Measurements from ENCODE around the gene ASIC1. TPM values are rescaled to one million over a fixed set of nuclear protein-coding genes. Genes with fewer than 3 reads are reported as not detected.

ASIC1 gene
- total and polyA plus RNA-seq, 2 of the 13 experiments (the other 11 are each of a cell fraction or from before 2014, with no cell fraction given) = 0.44 to 1.5 TPM

GRCh38 chr12:50082644-50083043 lies 25.2 kb downstream of the ASIC1 start (continued):
- no peak for TF ChIP-seq ZNF367 (CRISPR knock-in tag; IDR thresholded peaks at IDR 0.05; ENCODE audit: borderline replicate concordance)
- TF ChIP-seq ZMAT3 (CRISPR knock-in tag; conservative IDR thresholded peaks at IDR 0.05) = no peak
- TF ChIP-seq STAG1 (CRISPR knock-in tag; IDR thresholded peaks at IDR 0.05) = no peak
- TF ChIP-seq ZNF720 (CRISPR knock-in tag; IDR thresholded peaks at IDR 0.05) = no peak
- no peak for TF ChIP-seq ZBTB46 (CRISPR knock-in tag; IDR thresholded peaks at IDR 0.05; ENCODE audit: borderline replicate concordance)
- no peak for TF ChIP-seq TBX3 (IDR thresholded peaks at IDR 0.05; ENCODE audit: borderline replicate concordance)
- no peak for TF ChIP-seq PRMT3 (CRISPR knock-in tag; IDR thresholded peaks at IDR 0.05; ENCODE audit: borderline replicate concordance, low read depth)
- no peak for TF ChIP-seq RAD51 (IDR thresholded peaks at IDR 0.05; ENCODE audit: borderline replicate concordance)
- TF ChIP-seq ZNF549 (CRISPR knock-in tag; IDR thresholded peaks at IDR 0.05) = no peak
- peak; percentile 90; the same call in 1 of the 2 replicates for TF ChIP-seq HNF4G (IDR thresholded peaks at IDR 0.05; ENCODE audit: borderline replicate concordance, low read depth, low read length)
- TF ChIP-seq HNF4G (CRISPR knock-in tag; IDR thresholded peaks at IDR 0.05; ENCODE audit: borderline replicate concordance, low read depth) = peak; percentile 83; the same call in 1 of the 2 replicates
- TF ChIP-seq MTA1 (CRISPR knock-in tag; IDR thresholded peaks at IDR 0.05; ENCODE audit: borderline replicate concordance) = no peak; the same call in 1 of the 2 replicates
- TF ChIP-seq ZNF235 (CRISPR knock-in tag; IDR thresholded peaks at IDR 0.05; ENCODE audit: borderline replicate concordance) = no peak
- no peak for TF ChIP-seq CBX1 (IDR thresholded peaks at IDR 0.05; ENCODE audit: low read depth)
- no peak for TF ChIP-seq MBD4 (IDR thresholded peaks at IDR 0.05; ENCODE audit: borderline replicate concordance, low read length)
- TF ChIP-seq ZNF124 (CRISPR knock-in tag; IDR thresholded peaks at IDR 0.05) = no peak
- TF ChIP-seq ZNF33B (CRISPR knock-in tag; IDR thresholded peaks at IDR 0.05) = no peak
- no peak for TF ChIP-seq SOX6 (IDR thresholded peaks at IDR 0.05)
- TF ChIP-seq SOX6 (CRISPR knock-in tag; IDR thresholded peaks at IDR 0.05) = peak; percentile 63; the same call in 1 of the 2 replicates
- no peak for TF ChIP-seq ATF5 (CRISPR knock-in tag; IDR thresholded peaks at IDR 0.05; ENCODE audit: low read depth)
- TF ChIP-seq ARHGAP35 (CRISPR knock-in tag; IDR thresholded peaks at IDR 0.05; ENCODE audit: borderline replicate concordance) = no peak
- no peak for TF ChIP-seq PITX1 (CRISPR knock-in tag; IDR thresholded peaks at IDR 0.05)
- TF ChIP-seq ZNF557 (CRISPR knock-in tag; IDR thresholded peaks at IDR 0.05) = no peak
- TF ChIP-seq CHCHD3 (CRISPR knock-in tag; IDR thresholded peaks at IDR 0.05) = no peak
- TF ChIP-seq ZNF432 (CRISPR knock-in tag; IDR thresholded peaks at IDR 0.05; ENCODE audit: borderline replicate concordance) = no peak
- no peak for TF ChIP-seq CAMTA2 (CRISPR knock-in tag; IDR thresholded peaks at IDR 0.05; ENCODE audit: borderline replicate concordance)
- TF ChIP-seq KLF12 (CRISPR knock-in tag; IDR thresholded peaks at IDR 0.05; ENCODE audit: borderline replicate concordance) = no peak
- TF ChIP-seq ZNF841 (CRISPR knock-in tag; IDR thresholded peaks at IDR 0.05; ENCODE audit: borderline replicate concordance) = no peak
- TF ChIP-seq ZNF564 (CRISPR knock-in tag; IDR thresholded peaks at IDR 0.05) = 0 out of 2 replicates have a peak, but pooled peaks have one; percentile 55
- no peak for TF ChIP-seq GABPB1 (CRISPR knock-in tag; IDR thresholded peaks at IDR 0.05)
- TF ChIP-seq ZNF101 (CRISPR knock-in tag; IDR thresholded peaks at IDR 0.05; ENCODE audit: borderline replicate concordance, low read depth) = no peak
- TF ChIP-seq ZNF615 (CRISPR knock-in tag; IDR thresholded peaks at IDR 0.05; ENCODE audit: borderline replicate concordance) = no peak
- TF ChIP-seq ARNTL (CRISPR knock-in tag; IDR thresholded peaks at IDR 0.05) = peak; percentile 85

All from HepG2 (cell line).